GM23338 (cell line): ENCODE measurements around the gene CAMTA1. TPM values are rescaled to one million over a fixed set of nuclear protein-coding genes. Genes with fewer than 3 reads are reported as not detected.
A peak's percentile ranks its signal among the peaks of the same experiment; 100 is the strongest.

ENCODE experiments used
- ATAC-seq: fragments of 200-7000 bp; cut with Tn5 transposase; 3 replicates; pipeline ENCODE4 v1.9.1; 2020
- DNase-seq: peaks from one replicate; pipeline ENCODE4 v3.0.0-alpha.2; 2015; ENCODE audit warnings: low spot score
- H2AFZ ChIP-seq: fragments of 200-600 bp; sonication (generic); 2 replicates; pipeline ENCODE4 v1.8.0; 2016; ENCODE audit warnings: antibody characterized with exemption, mild to moderate bottlenecking, moderate library complexity
- H3F3A ChIP-seq: fragments of 200-600 bp; sonication (generic); replicated peaks from 2 replicates; pipeline ENCODE4 v1.8.0; 2017; ENCODE audit warnings: antibody characterized with exemption, mixed run types, low read depth
- H3K27ac ChIP-seq: fragments of 200-600 bp; sonication (generic); 2 replicates; pipeline ENCODE4 v1.6.1; 2016; ENCODE audit warnings: low read depth
- H3K27me3 ChIP-seq: fragments of 200-600 bp; sonication (generic); 2 replicates; pipeline ENCODE4 v1.8.0; 2016; ENCODE audit warnings: mild to moderate bottlenecking, mixed run types, moderate library complexity; ENCODE audit not compliant: insufficient read depth
- H3K36me3 ChIP-seq: fragments of 200-600 bp; sonication (generic); 2 replicates; pipeline ENCODE4 v1.8.0; 2016; ENCODE audit warnings: mild to moderate bottlenecking; ENCODE audit not compliant: insufficient read depth
- H3K4me1 ChIP-seq: fragments of 200-600 bp; sonication (generic); 2 replicates; pipeline ENCODE4 v1.8.0; 2016; ENCODE audit warnings: mild to moderate bottlenecking, moderate library complexity; ENCODE audit not compliant: insufficient read depth
- H3K4me2 ChIP-seq: fragments of 200-600 bp; sonication (generic); 2 replicates; pipeline ENCODE4 v1.7.1; 2017; ENCODE audit warnings: mixed run types
- H3K4me3 ChIP-seq: fragments of 200-600 bp; sonication (generic); 2 replicates; pipeline ENCODE4 v1.6.1; 2016; ENCODE audit warnings: mixed run types
- H3K79me2 ChIP-seq: fragments of 200-600 bp; sonication (generic); replicated peaks from 2 replicates; pipeline ENCODE4 v1.8.0; 2017; ENCODE audit warnings: mild to moderate bottlenecking; ENCODE audit not compliant: insufficient read depth
- H3K9me2 ChIP-seq: fragments of 200-600 bp; sonication (generic); 2 replicates; pipeline ENCODE4 v1.8.0; 2017; ENCODE audit not compliant: insufficient read depth
- H4K20me1 ChIP-seq: fragments of 200-600 bp; sonication (generic); replicated peaks from 2 replicates; pipeline ENCODE4 v1.8.0; 2017; ENCODE audit warnings: mild to moderate bottlenecking; ENCODE audit not compliant: insufficient read depth
- H3K27ac Mint-ChIP-seq: 2 replicates; pipeline ENCODE4 v1.8.0; 2020; ENCODE audit warnings: inconsistent platforms, mild to moderate bottlenecking, moderate library complexity, mixed read lengths
- H3K27me3 Mint-ChIP-seq: 3 replicates; pipeline ENCODE4 v1.8.0; 2022; ENCODE audit warnings: low read depth, mild to moderate bottlenecking, moderate library complexity, mixed read lengths, inconsistent platforms; ENCODE audit not compliant: insufficient read depth, poor library complexity
- H3K36me3 Mint-ChIP-seq: 3 replicates; pipeline ENCODE4 v1.8.0; 2021; ENCODE audit warnings: low read depth, mild to moderate bottlenecking, inconsistent platforms, moderate library complexity, mixed read lengths
- H3K4me1 Mint-ChIP-seq: 3 replicates; pipeline ENCODE4 v1.8.0; 2020; ENCODE audit warnings: mild to moderate bottlenecking, inconsistent platforms, mixed read lengths
- H3K4me3 Mint-ChIP-seq: 3 replicates; pipeline ENCODE4 v1.8.0; 2021; ENCODE audit warnings: moderate library complexity, mild to moderate bottlenecking, inconsistent platforms, mixed read lengths
- H3K9me3 Mint-ChIP-seq: 3 replicates; pipeline ENCODE4 v1.8.0; 2020; ENCODE audit warnings: moderate library complexity, mild to moderate bottlenecking, inconsistent platforms, mixed read lengths
- CREB1 ChIP-seq: fragments of 250-450 bp; sonication (Bioruptor Pico); IDR thresholded peaks from 2 replicates; pipeline ENCODE4 v1.5.0; 2020; ENCODE audit warnings: low read depth, mild to moderate bottlenecking, moderate library complexity
- ETS1 ChIP-seq: IDR thresholded peaks from 2 replicates; pipeline ENCODE4 v1.6.1; 2016; ENCODE audit warnings: antibody characterized with exemption
- EZH2 ChIP-seq: fragments of 200-600 bp; sonication (generic); IDR thresholded peaks from one replicate; pipeline ENCODE4 v1.8.0; 2017; ENCODE audit warnings: antibody characterized with exemption, mild to moderate bottlenecking, low read depth; ENCODE audit not compliant: unreplicated experiment
- EZH2phosphoT487 ChIP-seq: fragments of 200-600 bp; sonication (generic); IDR thresholded peaks from one replicate; pipeline ENCODE4 v1.8.1; 2018; ENCODE audit warnings: antibody characterized with exemption; ENCODE audit not compliant: unreplicated experiment
- JUNB ChIP-seq: IDR thresholded peaks from one replicate; pipeline ENCODE4 v1.6.1; 2016; ENCODE audit warnings: antibody characterized with exemption; ENCODE audit not compliant: unreplicated experiment
- NANOG ChIP-seq: IDR thresholded peaks from 2 replicates; pipeline ENCODE4 v1.6.1; 2016; ENCODE audit warnings: antibody characterized with exemption, borderline replicate concordance
- ZNF114 ChIP-seq: fragments of 250-450 bp; sonication (Bioruptor Pico); IDR thresholded peaks from 2 replicates; pipeline ENCODE4 v1.5.0; 2020; ENCODE audit warnings: mild to moderate bottlenecking, moderate library complexity
- ZNF331 ChIP-seq: fragments of 250-450 bp; sonication (Bioruptor Pico); IDR thresholded peaks from 2 replicates; pipeline ENCODE4 v1.5.0; 2020; ENCODE audit warnings: low read depth, mild to moderate bottlenecking, moderate library complexity
- ZNF462 ChIP-seq: fragments of 250-450 bp; sonication (Bioruptor Pico); IDR thresholded peaks from 2 replicates; pipeline ENCODE4 v1.5.0; 2020; ENCODE audit warnings: mild to moderate bottlenecking, moderate library complexity
- polyA plus RNA-seq: library from polyadenylated mRNA; unstranded; fragments of >200 nt; fragmentation: Nextera tagmentation; extraction: Ambion mirVana; gene quantifications from 2 replicates; pipeline ENCODE4 v1.2.1, GENCODE V29; 2016
- total RNA-seq: library from RNA; depleted of rRNA; stranded (reverse); fragments of >200 nt; shearing (Covaris generic); gene quantifications from 2 replicates; pipeline ENCODE4 v1.2.3, GENCODE V29; 2014
- TF ChIP-seq, protein P1 (sequence below): IDR thresholded peaks from one replicate; pipeline ENCODE4 v1.6.1; 2018; ENCODE audit warnings: antibody characterized with exemption; ENCODE audit not compliant: unreplicated experiment
- TF ChIP-seq, protein P2 (sequence below), 2 experiments: fragments of 200-600 bp in 1 of 2; sonication (generic) in 1 of 2; conservative IDR thresholded peaks; 2 replicates each; pipeline versions ENCODE4 v1.5.1 to v1.6.1; 2016 to 2017; ENCODE audit warnings: antibody characterized with exemption in 2 of 2, low read depth in 2 of 2, mild to moderate bottlenecking in 2 of 2, moderate library complexity in 1 of 2

Gene CAMTA1
- total and polyA plus RNA-seq, 2 experiments from 2014 or later: 115 to 519 TPM

DNA sequence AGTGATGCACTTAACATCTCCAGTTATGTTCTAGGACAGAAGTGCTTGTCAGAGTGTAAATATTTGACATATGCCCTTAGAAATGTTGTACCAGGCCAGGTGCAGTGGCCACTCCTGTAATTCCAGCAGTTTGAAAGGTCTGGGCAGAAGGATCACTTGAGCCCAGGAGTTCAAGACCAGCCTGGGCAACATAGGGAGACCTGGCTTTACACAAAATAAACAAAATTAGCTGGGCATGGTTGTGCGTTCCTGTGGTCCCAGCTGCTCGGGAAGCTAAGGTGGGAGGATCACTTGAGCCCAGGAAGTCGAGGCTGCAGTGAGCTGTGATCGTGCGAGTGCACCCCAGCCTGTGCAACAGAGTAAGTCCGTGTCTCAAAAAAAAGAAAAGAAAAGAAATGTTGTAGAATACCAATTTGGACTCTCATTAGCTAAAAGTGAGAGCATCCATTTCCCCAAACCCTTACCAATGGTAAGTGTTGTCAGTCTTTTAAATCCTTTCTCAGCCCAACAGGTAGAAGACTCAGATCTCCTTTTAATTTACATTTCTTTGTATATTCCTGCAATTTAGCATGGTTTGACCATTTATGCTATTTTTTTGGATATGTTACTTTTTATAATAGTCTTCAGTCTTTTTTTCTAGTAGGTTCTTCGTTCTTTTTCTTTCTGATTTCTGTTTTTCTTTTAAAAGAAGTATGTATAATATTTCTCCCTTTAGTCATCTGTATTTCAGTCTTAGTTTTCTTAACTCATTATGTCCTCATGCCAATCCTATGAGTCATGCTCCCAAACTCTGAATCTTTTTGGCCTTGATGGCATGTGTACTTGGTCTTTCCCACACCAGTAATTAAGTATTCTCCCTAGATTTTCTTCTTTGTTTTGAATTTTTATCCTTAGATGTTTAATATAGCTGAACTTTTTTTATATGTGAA is 74.4 kb downstream of the CAMTA1 start:
- peaks cover 9% of the 10 kb centered on the region; the same call in 1 of the 2 replicates for H3K4me1 ChIP-seq
- no peaks in the 10 kb centered on the region; the same call in 1 of the 2 replicates for H4K20me1 ChIP-seq
- no peak for TF ChIP-seq ZNF114 (CRISPR knock-in tag)
- TF ChIP-seq, protein P1, sequence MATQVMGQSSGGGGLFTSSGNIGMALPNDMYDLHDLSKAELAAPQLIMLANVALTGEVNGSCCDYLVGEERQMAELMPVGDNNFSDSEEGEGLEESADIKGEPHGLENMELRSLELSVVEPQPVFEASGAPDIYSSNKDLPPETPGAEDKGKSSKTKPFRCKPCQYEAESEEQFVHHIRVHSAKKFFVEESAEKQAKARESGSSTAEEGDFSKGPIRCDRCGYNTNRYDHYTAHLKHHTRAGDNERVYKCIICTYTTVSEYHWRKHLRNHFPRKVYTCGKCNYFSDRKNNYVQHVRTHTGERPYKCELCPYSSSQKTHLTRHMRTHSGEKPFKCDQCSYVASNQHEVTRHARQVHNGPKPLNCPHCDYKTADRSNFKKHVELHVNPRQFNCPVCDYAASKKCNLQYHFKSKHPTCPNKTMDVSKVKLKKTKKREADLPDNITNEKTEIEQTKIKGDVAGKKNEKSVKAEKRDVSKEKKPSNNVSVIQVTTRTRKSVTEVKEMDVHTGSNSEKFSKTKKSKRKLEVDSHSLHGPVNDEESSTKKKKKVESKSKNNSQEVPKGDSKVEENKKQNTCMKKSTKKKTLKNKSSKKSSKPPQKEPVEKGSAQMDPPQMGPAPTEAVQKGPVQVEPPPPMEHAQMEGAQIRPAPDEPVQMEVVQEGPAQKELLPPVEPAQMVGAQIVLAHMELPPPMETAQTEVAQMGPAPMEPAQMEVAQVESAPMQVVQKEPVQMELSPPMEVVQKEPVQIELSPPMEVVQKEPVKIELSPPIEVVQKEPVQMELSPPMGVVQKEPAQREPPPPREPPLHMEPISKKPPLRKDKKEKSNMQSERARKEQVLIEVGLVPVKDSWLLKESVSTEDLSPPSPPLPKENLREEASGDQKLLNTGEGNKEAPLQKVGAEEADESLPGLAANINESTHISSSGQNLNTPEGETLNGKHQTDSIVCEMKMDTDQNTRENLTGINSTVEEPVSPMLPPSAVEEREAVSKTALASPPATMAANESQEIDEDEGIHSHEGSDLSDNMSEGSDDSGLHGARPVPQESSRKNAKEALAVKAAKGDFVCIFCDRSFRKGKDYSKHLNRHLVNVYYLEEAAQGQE: no peak
- TF ChIP-seq EZH2phosphoT487: no peak
- no peak for TF ChIP-seq ZNF331 (CRISPR knock-in tag)
- no peak for TF ChIP-seq CREB1
- TF ChIP-seq JUNB: no peak
- TF ChIP-seq ZNF462 (CRISPR knock-in tag): no peak
- TF ChIP-seq, protein P2, sequence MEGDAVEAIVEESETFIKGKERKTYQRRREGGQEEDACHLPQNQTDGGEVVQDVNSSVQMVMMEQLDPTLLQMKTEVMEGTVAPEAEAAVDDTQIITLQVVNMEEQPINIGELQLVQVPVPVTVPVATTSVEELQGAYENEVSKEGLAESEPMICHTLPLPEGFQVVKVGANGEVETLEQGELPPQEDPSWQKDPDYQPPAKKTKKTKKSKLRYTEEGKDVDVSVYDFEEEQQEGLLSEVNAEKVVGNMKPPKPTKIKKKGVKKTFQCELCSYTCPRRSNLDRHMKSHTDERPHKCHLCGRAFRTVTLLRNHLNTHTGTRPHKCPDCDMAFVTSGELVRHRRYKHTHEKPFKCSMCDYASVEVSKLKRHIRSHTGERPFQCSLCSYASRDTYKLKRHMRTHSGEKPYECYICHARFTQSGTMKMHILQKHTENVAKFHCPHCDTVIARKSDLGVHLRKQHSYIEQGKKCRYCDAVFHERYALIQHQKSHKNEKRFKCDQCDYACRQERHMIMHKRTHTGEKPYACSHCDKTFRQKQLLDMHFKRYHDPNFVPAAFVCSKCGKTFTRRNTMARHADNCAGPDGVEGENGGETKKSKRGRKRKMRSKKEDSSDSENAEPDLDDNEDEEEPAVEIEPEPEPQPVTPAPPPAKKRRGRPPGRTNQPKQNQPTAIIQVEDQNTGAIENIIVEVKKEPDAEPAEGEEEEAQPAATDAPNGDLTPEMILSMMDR (conservative IDR thresholded peaks at IDR 0.05; ENCODE audit: low read depth in 2 of 2): no peak
- no peak for TF ChIP-seq NANOG
- TF ChIP-seq EZH2: no peak
- no peak for TF ChIP-seq ETS1
- no peak overlapping the region for H3K4me2 ChIP-seq
- H3K4me3 ChIP-seq: no peak overlapping the region
- DNase-seq (no peak), ATAC-seq (no peak)
- peaks cover 35% of the 10 kb centered on the region for H3K79me2 ChIP-seq
- H3K27ac ChIP-seq: peak overlapping the region; percentile 23
- H3F3A ChIP-seq: no peaks in the 10 kb centered on the region
- no peaks in the 10 kb centered on the region for H3K27me3 Mint-ChIP-seq
- no peaks in the 10 kb centered on the region for H3K9me3 Mint-ChIP-seq
- H3K9me2 ChIP-seq: no peaks in the 10 kb centered on the region
- H3K36me3 ChIP-seq: no peaks in the 10 kb centered on the region
- peak overlapping the region; percentile 80 for H3K27ac Mint-ChIP-seq
- H3K4me3 Mint-ChIP-seq: no peak overlapping the region
- no peaks in the 10 kb centered on the region for H3K27me3 ChIP-seq
- H3K4me1 Mint-ChIP-seq: peaks cover 21% of the 10 kb centered on the region
- no peak overlapping the region for H2AFZ ChIP-seq
- H3K36me3 Mint-ChIP-seq: peaks cover 10% of the 10 kb centered on the region
